H9 (cell line): ENCODE data around the gene AFAP1L1. TPM values are rescaled to one million over a fixed set of nuclear protein-coding genes. Genes with fewer than 3 reads are reported as not detected.
A peak's percentile ranks its signal among the peaks of the same experiment; 100 is the strongest.

ENCODE experiments used
- DNase-seq: peaks from one replicate; pipeline ENCODE4 v3.0.0-alpha.2; 2017
- H2AFZ ChIP-seq: one replicate; pipeline ENCODE4 v1.6.1; 2013; ENCODE audit warnings: mild to moderate bottlenecking, low read length, control low read depth, moderate library complexity
- H2AK5ac ChIP-seq: 2 replicates; pipeline ENCODE4 v1.6.1; 2013; ENCODE audit warnings: low read length, control low read depth, mixed read lengths; ENCODE audit not compliant: insufficient read length
- H2BK120ac ChIP-seq: one replicate; pipeline ENCODE4 v1.6.1; 2013; ENCODE audit warnings: low read depth, mild to moderate bottlenecking, low read length, control low read depth, inconsistent platforms; ENCODE audit not compliant: poor library complexity, severe bottlenecking
- H2BK12ac ChIP-seq: 2 replicates; pipeline ENCODE4 v1.6.1; 2013; ENCODE audit warnings: low read length, control low read depth, mixed read lengths, low read depth; ENCODE audit not compliant: insufficient read length
- H2BK15ac ChIP-seq: 2 replicates; pipeline ENCODE4 v1.6.1; 2013; ENCODE audit warnings: low read depth, low read length, control low read depth
- H2BK20ac ChIP-seq: one replicate; pipeline ENCODE4 v1.6.1; 2013; ENCODE audit warnings: low read depth, mild to moderate bottlenecking, low read length, control low read depth, inconsistent platforms; ENCODE audit not compliant: poor library complexity, severe bottlenecking
- H2BK5ac ChIP-seq: 2 replicates; pipeline ENCODE4 v1.6.1; 2013; ENCODE audit warnings: low read length, control low read depth, mixed read lengths; ENCODE audit not compliant: insufficient read length
- H3K14ac ChIP-seq: 2 replicates; pipeline ENCODE4 v1.6.1; 2013; ENCODE audit warnings: low read length, control low read depth; ENCODE audit not compliant: insufficient read depth
- H3K18ac ChIP-seq: 2 replicates; pipeline ENCODE4 v1.6.1; 2013; ENCODE audit warnings: low read depth, mild to moderate bottlenecking, mixed read lengths, low read length, control low read depth; ENCODE audit not compliant: insufficient read length
- H3K23ac ChIP-seq: 2 replicates; pipeline ENCODE4 v1.6.1; 2013; ENCODE audit warnings: low read length, control low read depth, mixed read lengths, low read depth; ENCODE audit not compliant: insufficient read length
- H3K23me2 ChIP-seq: 2 replicates; pipeline ENCODE4 v1.6.1; 2013; ENCODE audit warnings: low read depth, mild to moderate bottlenecking, mixed read lengths, low read length, control low read depth; ENCODE audit not compliant: insufficient read length, poor library complexity, severe bottlenecking
- H3K27ac ChIP-seq: 2 replicates; pipeline ENCODE4 v1.5.1; 2013; ENCODE audit warnings: low read length, control low read depth, mixed read lengths, low read depth; ENCODE audit not compliant: insufficient read length
- H3K27me3 ChIP-seq: 2 replicates; pipeline ENCODE4 v1.6.1; 2013; ENCODE audit warnings: low read length, control low read depth, inconsistent platforms; ENCODE audit not compliant: insufficient read depth
- H3K4ac ChIP-seq: 2 replicates; pipeline ENCODE4 v1.6.1; 2013; ENCODE audit warnings: low read depth, mild to moderate bottlenecking, control low read depth, inconsistent platforms, low read length, moderate library complexity
- H3K4me1 ChIP-seq: 2 replicates; pipeline ENCODE4 v1.6.1; 2013; ENCODE audit warnings: low read length, control low read depth, inconsistent platforms; ENCODE audit not compliant: insufficient read depth
- H3K4me2 ChIP-seq: 2 replicates; pipeline ENCODE4 v1.6.1; 2013; ENCODE audit warnings: low read length, control low read depth, mixed read lengths; ENCODE audit not compliant: insufficient read length, insufficient read depth
- H3K56ac ChIP-seq: 2 replicates; pipeline ENCODE4 v1.6.1; 2013; ENCODE audit warnings: low read depth, mild to moderate bottlenecking, mixed read lengths, low read length, control low read depth; ENCODE audit not compliant: insufficient read length
- H3K79me1 ChIP-seq: 2 replicates; pipeline ENCODE4 v1.6.1; 2013; ENCODE audit warnings: low read depth, mild to moderate bottlenecking, moderate library complexity, low read length, control low read depth, inconsistent platforms; ENCODE audit not compliant: insufficient read depth, poor library complexity, severe bottlenecking
- H3K79me2 ChIP-seq: 2 replicates; pipeline ENCODE4 v1.6.1; 2013; ENCODE audit warnings: low read length, control low read depth, inconsistent platforms; ENCODE audit not compliant: insufficient read depth
- H3K9ac ChIP-seq: 2 replicates; pipeline ENCODE4 v1.6.1; 2013; ENCODE audit warnings: low read length, control low read depth, mixed read lengths; ENCODE audit not compliant: insufficient read length; ENCODE audit errors: extremely low read depth
- H3K9me3 ChIP-seq: one replicate; pipeline ENCODE4 v1.6.1; 2013; ENCODE audit warnings: low read depth, low read length, inconsistent platforms; ENCODE audit not compliant: control insufficient read depth
- H3T11ph ChIP-seq: one replicate; pipeline ENCODE4 v1.6.1; 2013; ENCODE audit warnings: mild to moderate bottlenecking, low read length, control low read depth, inconsistent platforms
- H4K20me1 ChIP-seq: one replicate; pipeline ENCODE4 v1.6.1; 2013; ENCODE audit not compliant: control insufficient read depth, insufficient read length, insufficient read depth
- H4K5ac ChIP-seq: 2 replicates; pipeline ENCODE4 v1.6.1; 2013; ENCODE audit warnings: low read depth, mild to moderate bottlenecking, mixed read lengths, low read length, control low read depth; ENCODE audit not compliant: insufficient read length
- H4K8ac ChIP-seq: replicated peaks from 2 replicates; pipeline ENCODE4 v1.6.1; 2013; ENCODE audit warnings: low read length, control low read depth, mixed read lengths, low read depth; ENCODE audit not compliant: insufficient read length
- H4K91ac ChIP-seq: 2 replicates; pipeline ENCODE4 v1.6.1; 2013; ENCODE audit warnings: low read depth, mild to moderate bottlenecking, moderate library complexity, mixed read lengths, low read length, control low read depth; ENCODE audit not compliant: insufficient read length
- H3K27ac Mint-ChIP-seq, 3 experiments: 2 replicates in 2 of 3; 3 replicates in 1 of 3; pipeline ENCODE4 v1.8.0; 2020 to 2021; ENCODE audit warnings: mixed read lengths in 3 of 3, mild to moderate bottlenecking in 1 of 3, moderate library complexity in 1 of 3
- H3K27me3 Mint-ChIP-seq: 2 replicates; pipeline ENCODE4 v1.8.0; 2021; ENCODE audit warnings: low read depth, mild to moderate bottlenecking, moderate library complexity, mixed read lengths
- H3K36me3 Mint-ChIP-seq, 3 experiments: 2 replicates in 2 of 3; 3 replicates in 1 of 3; pipeline ENCODE4 v1.8.0; 2020 to 2021; ENCODE audit warnings: low read depth in 3 of 3, mixed read lengths in 3 of 3; ENCODE audit not compliant: insufficient read depth in 1 of 3
- H3K4me1 Mint-ChIP-seq, 2 experiments: 2 replicates each; pipeline ENCODE4 v1.8.0; 2020; ENCODE audit warnings: mixed read lengths in 2 of 2
- H3K4me3 Mint-ChIP-seq, 2 experiments: 2 replicates in 1 of 2; 3 replicates in 1 of 2; pipeline ENCODE4 v1.8.0; 2020 to 2021; ENCODE audit warnings: mild to moderate bottlenecking in 2 of 2, mixed read lengths in 2 of 2, moderate library complexity in 1 of 2
- H3K9me3 Mint-ChIP-seq, 2 experiments: 2 replicates in 1 of 2; 3 replicates in 1 of 2; pipeline ENCODE4 v1.8.0; 2020; ENCODE audit warnings: mild to moderate bottlenecking in 2 of 2, mixed read lengths in 2 of 2, moderate library complexity in 1 of 2
- CTCF ChIP-seq: fragments of 200-600 bp; sonication (generic); conservative IDR thresholded peaks from 3 replicates; pipeline ENCODE4 v1.8.0; 2021; ENCODE audit warnings: antibody characterized with exemption, mild to moderate bottlenecking
- WGBS: extraction: QIAGEN DNeasy Blood & Tissue Kit; methylation state at CpG from one replicate; pipeline ENCODE4 v1.1.7; 2013; ENCODE audit warnings: missing lambda C conversion rate, low lambda C conversion rate, mixed read lengths; ENCODE audit not compliant: insufficient read length; ENCODE audit errors: extremely low coverage; 5-methylcytosine and 5-hydroxymethylcytosine counted together
- total RNA-seq: library from RNA; stranded (reverse); gene quantifications from 2 replicates; pipeline ENCODE4 v1.2.1, GENCODE V29; 2021

AFAP1L1 gene
- total RNA-seq, 1 experiment from 2014 or later = 1.8 TPM

- no peak overlapping the region for H3K56ac ChIP-seq
- H2AK5ac ChIP-seq = no peak overlapping the region
- no peak overlapping the region for H3K4me2 ChIP-seq
- Mint-ChIP-seq H3K27me3 (peaks cover 34% of the 10 kb centered on the region), H3K36me3 (no peaks in the 10 kb centered on the region), H3K4me1 (no peaks in the 10 kb centered on the region; a peak in 1 of 4 replicates), H3K4me3 (no peak overlapping the region), H3K27ac (no peak overlapping the region), H3K9me3 (no peaks in the 10 kb centered on the region)
- no peak overlapping the region for H2BK5ac ChIP-seq
- H3K79me1 ChIP-seq = no peaks in the 10 kb centered on the region
- no peak overlapping the region for H4K5ac ChIP-seq
- TF ChIP-seq CTCF = peak; percentile 26; the same call in 2 of the 3 replicates
- H4K91ac ChIP-seq = no peak overlapping the region
- H3K27me3 ChIP-seq = no peaks in the 10 kb centered on the region
- H3K9me3 ChIP-seq = no peaks in the 10 kb centered on the region
- no peak overlapping the region for H3K23ac ChIP-seq
- H3K79me2 ChIP-seq = no peaks in the 10 kb centered on the region
- no peak overlapping the region for H3K9ac ChIP-seq
- no peak overlapping the region for H2AFZ ChIP-seq
- no CpG with 5 or more reads among the region's 2 CpGs for WGBS
- no peak overlapping the region for H3K14ac ChIP-seq
- no peak for DNase-seq
- no peak overlapping the region for H2BK20ac ChIP-seq
- H4K20me1 ChIP-seq = no peaks in the 10 kb centered on the region
- no peak overlapping the region for H2BK120ac ChIP-seq
- no peak overlapping the region for H3K4ac ChIP-seq
- no peaks in the 10 kb centered on the region for H3K4me1 ChIP-seq
- H3K27ac ChIP-seq = no peak overlapping the region
- no peak overlapping the region for H3K18ac ChIP-seq
- H3K23me2 ChIP-seq = no peaks in the 10 kb centered on the region
- H3T11ph ChIP-seq = no peak overlapping the region
- H4K8ac ChIP-seq = no peak overlapping the region
- no peak overlapping the region for H2BK15ac ChIP-seq
- H2BK12ac ChIP-seq = no peak overlapping the region
Measured at GRCh38 chr5:149238540-149238939, 33.1 kb upstream of the AFAP1L1 start.
